ENCODE measurements around the gene ZNF521. TPM values are rescaled to one million over a fixed set of nuclear protein-coding genes. Genes with fewer than 3 reads are reported as not detected.

The ZNF521 gene
- total RNA-seq, 1 donor from 2014 or later: 10.3 TPM

- Histone ChIP-seq H3K27me3 (ENCODE audit: low read depth) (no peaks in the 10 kb centered on the region), H3K36me3 (no peaks in the 10 kb centered on the region), H3K4me1 (no peaks in the 10 kb centered on the region), H3K27ac (replicated peaks) (no peak overlapping the region), H3K9me3 (replicated peaks) (no peaks in the 10 kb centered on the region), H3K4me3 (no peak overlapping the region)
- intact Hi-C loops (cut with micrococcal nuclease): no loop called here
- TF ChIP-seq CTCF (IDR thresholded peaks at IDR 0.05; ENCODE audit: borderline replicate concordance): no peak
- DNase-seq: no peak
These were observed 285.4 kb downstream of the ZNF521 start for GRCh38 chr18:25066516-25066915.

DNA sequence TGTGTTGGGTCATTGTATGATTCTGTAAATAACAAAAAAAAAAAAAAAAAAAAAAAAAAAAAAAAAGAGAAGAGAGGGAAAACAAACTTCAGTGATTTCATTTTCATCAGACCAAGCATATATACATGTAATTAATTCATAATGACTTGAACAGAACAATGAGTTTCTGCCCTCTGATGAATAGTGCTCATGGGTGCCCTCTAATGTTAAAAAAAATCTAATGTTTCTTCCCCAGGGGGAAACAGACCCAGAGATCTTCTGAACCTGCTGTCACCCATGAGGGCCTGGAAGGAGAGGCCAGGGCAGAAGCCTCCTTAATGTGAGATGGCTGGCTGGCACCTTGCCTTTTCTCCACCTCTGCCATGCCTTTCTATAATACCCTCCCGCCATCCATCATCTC, 289.2 kb downstream of the ZNF521 start:
- no peak for DNase-seq
- intact Hi-C loops (cut with micrococcal nuclease): no loop called here
- TF ChIP-seq CTCF (IDR thresholded peaks at IDR 0.05; ENCODE audit: borderline replicate concordance): no peak
- Histone ChIP-seq H3K27ac (replicated peaks) (no peak overlapping the region), H3K9me3 (replicated peaks) (no peaks in the 10 kb centered on the region), H3K36me3 (no peaks in the 10 kb centered on the region), H3K27me3 (ENCODE audit: low read depth) (no peaks in the 10 kb centered on the region), H3K4me1 (no peaks in the 10 kb centered on the region), H3K4me3 (no peak overlapping the region)

DNA sequence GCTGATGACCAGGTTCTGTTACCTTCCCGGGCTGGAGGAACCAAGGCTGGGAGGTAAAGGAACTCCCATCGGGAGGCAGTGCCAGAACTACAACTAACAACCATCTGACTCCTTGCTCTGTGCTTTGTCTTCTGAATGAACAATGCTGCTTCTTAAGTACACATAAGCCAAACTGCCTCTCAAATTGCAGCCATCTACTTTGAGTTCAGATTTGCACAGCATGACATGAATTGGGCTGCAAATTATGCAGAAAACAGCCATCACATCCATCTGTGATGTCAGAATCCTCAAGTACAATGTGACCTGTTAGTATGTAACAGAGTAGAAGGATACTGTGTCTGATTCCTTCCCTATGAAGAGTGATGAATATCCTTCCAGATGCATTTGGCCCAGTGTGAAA, 290.6 kb downstream of the ZNF521 start:
- intact Hi-C loops (cut with micrococcal nuclease): no loop called here
- Histone ChIP-seq H3K27me3 (ENCODE audit: low read depth) (no peaks in the 10 kb centered on the region), H3K36me3 (no peaks in the 10 kb centered on the region), H3K27ac (replicated peaks) (no peak overlapping the region), H3K4me3 (no peak overlapping the region), H3K9me3 (replicated peaks) (no peaks in the 10 kb centered on the region), H3K4me1 (no peaks in the 10 kb centered on the region)
- no peak for TF ChIP-seq CTCF (IDR thresholded peaks at IDR 0.05; ENCODE audit: borderline replicate concordance)
- no peak for DNase-seq

DNA sequence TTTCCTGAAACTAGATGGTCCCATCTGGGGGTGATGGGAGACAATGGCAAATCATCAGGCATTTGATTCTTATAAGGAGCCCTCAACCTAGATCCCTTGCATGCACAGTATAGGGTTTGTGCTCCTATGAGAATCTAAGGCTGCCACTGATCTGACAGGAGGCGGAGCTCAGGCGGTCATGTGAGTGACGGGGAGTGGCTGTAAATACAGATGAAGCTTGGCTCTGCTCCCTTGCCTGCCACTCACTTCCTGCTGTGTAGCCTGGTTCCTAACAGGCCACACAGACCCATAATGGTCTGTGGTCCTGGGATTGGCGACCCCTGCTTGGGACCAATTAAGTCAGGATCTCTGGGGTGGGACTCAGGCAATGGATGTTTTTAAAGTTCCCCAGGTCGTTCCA, 293.4 kb downstream of the ZNF521 start:
- Histone ChIP-seq H3K36me3 (no peaks in the 10 kb centered on the region), H3K9me3 (replicated peaks) (no peaks in the 10 kb centered on the region), H3K4me1 (no peaks in the 10 kb centered on the region), H3K27ac (replicated peaks) (no peak overlapping the region), H3K27me3 (ENCODE audit: low read depth) (no peaks in the 10 kb centered on the region), H3K4me3 (no peak overlapping the region)
- no peak for TF ChIP-seq CTCF (IDR thresholded peaks at IDR 0.05; ENCODE audit: borderline replicate concordance)
- no peak for DNase-seq
- intact Hi-C loops (cut with micrococcal nuclease): no loop called here

- H3K9me3 ChIP-seq (replicated peaks): no peaks in the 10 kb centered on the region
- H3K27me3 ChIP-seq (ENCODE audit: low read depth): no peaks in the 10 kb centered on the region
- intact Hi-C loops (cut with micrococcal nuclease): no loop called here
- H3K36me3 ChIP-seq: no peaks in the 10 kb centered on the region
- no peak for DNase-seq
- no peaks in the 10 kb centered on the region for H3K4me1 ChIP-seq
- no peak overlapping the region for H3K4me3 ChIP-seq
- TF ChIP-seq CTCF (IDR thresholded peaks at IDR 0.05; ENCODE audit: borderline replicate concordance): no peak
- no peak overlapping the region for H3K27ac ChIP-seq (replicated peaks)
These were observed 294.4 kb downstream of the ZNF521 start for GRCh38 chr18:25057491-25058050.

All from left ventricle myocardium inferior (tissue), 1 donor.